Stimulated activated CD4-positive, alpha-beta T cell treated with anti-CD3 and anti-CD28 coated beads, TNF-alpha, amount 100 ng/mL, for 48 hours (primary cell): ENCODE measurements around the gene RAPGEFL1.
A peak's percentile ranks its signal among the peaks of the same experiment; 100 is the strongest.
"Not testable (repeated sequence)": the region's sequence is repeated elsewhere in the genome, so short reads cannot be mapped to it uniquely, and the experiment has no call there.

Source experiments
- DNase-seq, 3 donors: peaks; one replicate each; pipeline ENCODE4 v3.0.0-alpha.2; 2020; ENCODE audit warnings: low read depth in 3 of 3

Gene RAPGEFL1

DNA sequence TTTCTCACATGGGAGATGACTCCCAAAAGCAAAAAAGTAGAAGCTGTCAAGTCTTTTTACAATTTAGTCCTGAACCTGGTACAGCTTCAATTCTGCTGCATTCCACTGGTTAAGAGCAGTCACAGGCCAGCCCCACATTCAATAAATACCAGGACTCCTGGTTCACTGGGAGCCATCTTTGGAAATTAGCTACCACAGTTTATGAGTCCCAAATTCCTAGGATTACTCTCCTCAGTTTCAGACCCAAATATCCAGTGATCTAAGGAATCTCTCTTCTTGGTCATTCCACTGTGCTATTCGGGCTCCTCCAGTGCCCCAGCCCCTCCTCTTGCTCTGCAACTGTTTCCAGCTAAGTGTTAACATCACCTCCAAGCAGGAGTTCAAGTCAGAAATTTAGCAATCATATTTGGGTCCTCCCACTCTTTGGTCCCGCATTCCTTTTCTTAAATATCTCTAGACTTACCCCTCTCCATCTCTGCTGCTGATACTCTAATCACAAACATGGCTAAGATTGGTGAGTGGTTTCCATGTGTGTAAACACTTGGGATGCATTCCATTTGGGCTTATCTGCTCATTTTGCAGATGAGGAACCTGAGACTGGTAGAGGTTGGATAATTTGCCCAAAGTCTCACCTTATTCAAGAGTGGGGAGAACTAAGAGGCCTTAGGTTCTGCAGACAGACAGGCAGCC lies 32.3 kb downstream of the RAPGEFL1 start:
- DNase-seq = no peak

DNA sequence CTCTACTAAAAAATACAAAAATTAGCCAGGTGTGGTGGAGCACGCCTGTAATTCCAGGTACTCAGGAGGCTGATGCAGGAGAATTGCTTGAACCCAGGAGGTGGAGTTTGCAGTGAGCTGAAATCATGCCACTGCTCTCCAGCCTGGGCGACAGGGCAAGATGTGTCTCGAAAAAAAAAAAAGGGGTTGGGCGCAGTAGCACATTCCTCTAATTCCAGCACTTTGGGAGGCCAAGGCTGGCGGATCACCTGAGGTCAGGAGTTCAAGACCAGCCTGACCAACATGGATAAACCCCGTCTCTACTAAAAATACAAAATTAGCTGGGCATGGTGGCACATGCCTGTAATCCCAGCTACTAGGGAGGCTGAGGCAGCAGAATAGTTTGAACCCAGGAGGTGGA lies 36.6 kb downstream of the RAPGEFL1 start:
- DNase-seq = not testable (repeated sequence)

GRCh38 chr17:40218006-40218739 lies 40.9 kb downstream of the RAPGEFL1 start:
- no peak for DNase-seq

DNA sequence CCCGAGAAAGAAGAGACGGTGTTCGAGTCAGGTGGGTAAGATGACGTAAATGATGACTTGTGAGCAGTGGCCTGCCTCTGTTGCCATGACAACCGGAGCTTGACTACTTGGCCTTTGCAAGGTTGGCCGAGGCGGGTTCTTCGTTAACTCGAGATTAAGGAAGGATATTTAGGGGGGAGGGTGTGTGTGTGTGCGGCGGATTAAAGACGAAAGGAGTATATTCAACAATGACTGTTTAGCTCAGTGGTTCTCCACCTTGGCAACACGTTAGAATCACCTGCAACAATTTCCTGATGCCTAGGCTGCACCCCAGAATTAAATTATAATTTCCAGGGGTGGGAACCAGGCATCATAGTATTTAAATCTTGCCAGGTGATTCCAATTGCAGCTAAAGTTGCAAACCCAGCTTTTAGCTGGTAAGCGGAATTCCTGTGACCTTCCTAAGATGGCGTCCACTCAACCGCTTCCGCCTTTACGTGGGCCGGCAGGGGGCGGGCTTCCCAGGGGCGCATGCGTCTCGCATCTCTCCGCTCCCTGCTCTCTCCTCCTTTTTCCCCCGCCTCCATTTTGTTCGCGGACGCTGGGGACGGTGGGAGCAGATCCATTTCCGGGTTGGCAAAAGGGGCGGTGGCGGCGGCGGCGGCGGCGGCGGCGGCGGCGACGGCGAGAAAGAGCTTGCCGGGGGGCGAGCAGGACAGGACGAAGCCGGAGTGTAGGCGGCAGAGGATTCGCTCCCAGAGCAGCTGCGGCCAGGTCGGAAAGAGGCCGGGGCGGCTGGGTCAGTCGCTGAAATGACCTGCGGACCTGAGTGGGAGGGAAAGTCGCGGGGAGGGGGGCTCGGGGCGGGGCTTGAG lies 41.7 kb downstream of the RAPGEFL1 start, which contains the start of gene WIPF2:
Gene WIPF2, plus strand, starts transcription at position 565 of the 854 bp plus-strand sequence. CDS start 37,156 bp downstream, outside the sequence.
- DNase-seq = peak; percentile 97 to 98 (median 97)

DNA sequence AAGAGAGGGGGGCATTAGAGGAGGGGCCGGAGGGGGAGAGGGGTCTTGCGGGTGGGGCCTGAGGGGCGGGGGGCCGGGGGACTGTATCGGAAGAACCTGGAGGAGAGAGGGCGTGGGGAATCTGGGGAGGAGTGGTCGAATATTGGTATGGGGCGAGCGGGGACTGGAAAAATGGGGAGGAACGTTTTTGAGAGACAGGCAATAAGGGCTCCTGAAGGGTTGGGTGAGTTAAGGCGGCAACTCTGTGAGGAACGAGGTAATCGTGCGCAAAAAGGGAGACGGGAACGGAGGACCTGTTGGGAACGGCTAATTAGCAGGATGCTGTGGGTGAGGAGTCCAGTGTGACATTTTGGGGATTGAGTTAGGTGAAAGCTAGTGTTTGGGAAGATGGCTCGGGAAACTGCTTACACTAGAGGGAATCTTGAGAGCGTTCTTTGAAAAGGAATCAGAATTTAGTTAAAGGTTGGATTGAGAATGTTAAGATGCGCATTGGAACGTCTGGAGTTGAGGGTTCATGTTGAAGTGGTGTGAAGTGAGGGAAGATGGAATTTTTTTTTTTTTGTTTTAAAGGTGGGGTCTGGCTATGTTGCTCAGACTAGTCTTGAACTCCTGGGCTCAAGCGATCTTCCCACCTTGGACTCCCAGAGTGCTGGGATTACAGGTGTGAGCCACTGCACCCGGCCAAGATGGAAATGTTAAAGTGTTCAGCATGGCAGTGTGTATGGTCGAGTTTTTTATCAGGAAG lies 42.5 kb downstream of the RAPGEFL1 start:
- DNase-seq = peak in 2 of 3 donors; percentile 6 to 17

DNA sequence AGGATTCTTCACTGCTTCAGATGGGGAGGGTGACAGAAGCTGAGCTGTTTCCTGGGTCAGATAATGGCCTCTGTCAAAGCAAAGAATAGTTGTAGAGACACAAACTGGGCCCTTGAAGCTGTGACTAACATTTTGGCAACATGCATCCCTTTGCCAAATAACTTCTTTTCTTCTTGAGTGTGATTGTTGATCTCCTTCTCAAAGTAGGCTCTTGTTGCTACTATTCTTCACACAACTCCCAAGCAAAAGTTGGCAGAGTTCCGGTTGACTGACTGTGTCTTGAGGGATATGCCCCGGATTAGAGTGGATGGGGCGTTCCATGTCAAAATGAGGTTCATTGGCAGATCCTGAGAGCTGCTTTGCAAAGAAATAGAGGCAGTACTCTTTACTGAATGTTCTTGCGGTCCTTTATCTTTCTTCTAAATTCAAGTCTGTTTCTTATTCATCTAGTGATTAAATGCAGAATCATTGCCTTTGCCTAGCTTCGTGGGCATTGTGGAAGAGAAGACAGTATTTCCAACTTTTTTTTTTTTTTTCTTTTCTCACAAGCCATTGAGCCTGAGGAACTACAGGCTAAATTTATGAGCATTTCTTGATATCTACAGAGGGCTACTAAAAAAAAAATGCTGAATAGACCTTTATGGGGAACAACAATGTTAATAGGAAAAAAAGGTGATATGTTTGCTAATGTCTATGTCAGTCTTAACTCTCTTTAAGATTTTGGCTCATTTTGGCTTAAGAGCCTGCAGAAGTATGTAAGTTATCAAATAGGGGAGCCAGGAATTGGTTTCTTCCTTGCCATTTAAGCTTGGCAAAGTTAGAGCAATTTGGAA lies 47.7 kb downstream of the RAPGEFL1 start:
- no peak for DNase-seq

- not testable (repeated sequence) for DNase-seq
Measured at GRCh38 chr17:40229146-40229545, 51.9 kb downstream of the RAPGEFL1 start.

- no peak for DNase-seq
Measured at GRCh38 chr17:40230670-40231069, 53.4 kb downstream of the RAPGEFL1 start.

- DNase-seq = not testable (repeated sequence)
Measured at GRCh38 chr17:40231928-40232327, 54.7 kb downstream of the RAPGEFL1 start.

DNA sequence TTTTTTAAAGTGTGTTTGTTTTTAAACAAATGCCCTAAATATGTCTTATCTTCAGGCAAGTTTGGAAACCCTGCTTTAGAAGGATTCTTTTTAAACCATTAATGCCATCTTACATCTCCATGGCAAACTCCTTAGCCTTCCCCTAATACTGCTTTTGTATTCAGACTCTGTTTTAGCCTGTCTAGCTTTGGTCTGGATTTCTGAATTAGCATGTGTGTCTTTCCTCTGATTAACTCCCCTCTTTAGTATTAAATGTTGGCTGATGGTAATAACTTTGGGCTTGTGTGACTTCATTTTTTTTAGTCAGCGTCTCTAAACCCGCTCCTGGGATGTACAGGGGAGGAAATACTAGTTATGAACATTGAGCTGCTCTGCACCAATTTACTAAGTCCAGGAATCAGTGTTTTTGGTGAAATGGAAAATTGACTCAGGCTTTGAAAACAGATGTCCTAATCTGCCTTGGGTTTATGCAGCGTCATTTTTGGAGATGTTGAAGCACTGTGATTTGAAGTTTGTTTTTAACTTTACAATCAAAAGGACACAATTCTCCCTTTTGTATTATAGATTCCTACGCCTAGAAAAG lies 64.1 kb downstream of the RAPGEFL1 start:
- DNase-seq = no peak

- DNase-seq = no peak
Measured at GRCh38 chr17:40242774-40243173, 65.5 kb downstream of the RAPGEFL1 start.

DNA sequence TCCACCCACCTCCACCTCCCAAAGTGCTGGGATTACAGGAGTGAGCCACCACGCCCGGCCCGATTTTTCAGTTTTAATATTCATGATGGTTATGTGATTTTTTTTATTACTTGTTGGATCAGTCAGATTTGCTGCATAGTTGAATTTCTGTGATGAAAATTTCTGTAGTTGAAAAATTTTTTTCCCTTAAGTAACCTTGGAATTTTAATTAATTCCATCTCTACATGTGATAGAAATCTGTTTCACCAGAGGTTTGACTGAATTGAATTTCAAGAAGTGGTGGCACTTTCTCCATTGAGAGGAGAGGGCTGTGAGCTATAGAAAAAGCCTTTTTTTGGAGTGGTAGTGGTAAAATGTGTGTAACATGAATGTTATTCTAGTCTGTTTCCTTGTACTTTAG lies 66.5 kb downstream of the RAPGEFL1 start:
- DNase-seq = no peak

DNA sequence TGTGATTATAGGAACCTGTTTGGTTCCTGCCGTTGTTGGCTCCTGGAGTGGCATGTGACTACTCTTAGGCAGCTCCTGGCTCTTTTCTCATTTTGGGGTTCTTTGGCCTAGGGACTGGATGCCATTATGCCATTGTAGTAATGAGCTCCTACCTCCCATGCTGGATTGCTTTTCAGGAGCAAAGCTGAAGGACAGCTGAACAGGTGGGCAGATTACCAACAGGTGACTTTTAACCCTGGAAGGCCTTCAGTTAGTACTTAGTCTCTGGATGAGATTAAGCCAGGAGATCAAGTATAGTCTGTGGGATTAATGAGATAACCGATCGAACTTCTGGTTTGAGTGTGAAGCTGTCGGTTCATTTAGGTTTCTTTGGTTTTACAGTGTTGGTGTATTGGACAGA lies 67.0 kb downstream of the RAPGEFL1 start:
- no peak for DNase-seq
